SHP77 treated with DMSO at 0.1 percent for 48 hours (cell line): Measurements from ENCODE around the gene RFTN1.
"Not testable (repeated sequence)": the region's sequence is repeated elsewhere in the genome, so short reads cannot be mapped to it uniquely, and the experiment has no call there.

Experiments used
- DNase-seq: peaks from one replicate; lab custom pipeline; 2025; lab: John Stamatoyannopoulos, UW

The RFTN1 gene

DNA sequence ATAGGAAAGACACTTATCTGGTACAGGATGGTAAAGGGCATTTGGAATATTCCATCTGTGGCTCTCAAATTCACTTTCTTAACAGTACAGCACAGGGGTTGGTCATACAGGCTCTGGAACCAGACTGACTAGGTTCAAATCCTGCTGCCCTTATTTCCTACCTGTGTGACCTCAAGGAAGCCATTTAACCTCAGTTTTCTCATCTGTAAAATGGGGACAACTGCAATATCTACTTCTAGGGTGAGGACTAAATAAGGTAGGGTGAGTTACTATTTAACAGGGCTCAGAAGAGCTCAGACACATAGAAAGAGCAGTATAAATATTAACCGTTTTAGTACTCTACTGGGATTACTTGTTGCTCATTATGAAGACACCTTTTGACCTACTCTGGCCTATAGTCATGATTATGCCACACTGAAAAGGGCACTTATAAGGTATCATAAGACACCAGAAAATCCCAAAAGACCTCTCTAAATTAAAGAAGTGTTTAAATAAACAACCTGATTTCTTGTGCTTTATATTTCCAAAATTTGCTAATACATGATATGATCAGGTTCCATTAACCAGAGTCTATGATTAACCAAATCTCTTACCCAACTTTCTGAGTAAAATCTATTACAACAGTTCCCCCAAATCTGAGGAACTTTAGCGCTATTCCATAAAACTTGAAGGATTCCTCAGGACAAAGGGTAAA lies 6.5 kb downstream of the RFTN1 start:
- DNase-seq = no peak

GRCh38 chr3:16506451-16506850 lies 7.0 kb downstream of the RFTN1 start:
- no peak for DNase-seq

- DNase-seq = no peak
Measured at GRCh38 chr3:16504692-16505091, 8.8 kb downstream of the RFTN1 start.

DNA sequence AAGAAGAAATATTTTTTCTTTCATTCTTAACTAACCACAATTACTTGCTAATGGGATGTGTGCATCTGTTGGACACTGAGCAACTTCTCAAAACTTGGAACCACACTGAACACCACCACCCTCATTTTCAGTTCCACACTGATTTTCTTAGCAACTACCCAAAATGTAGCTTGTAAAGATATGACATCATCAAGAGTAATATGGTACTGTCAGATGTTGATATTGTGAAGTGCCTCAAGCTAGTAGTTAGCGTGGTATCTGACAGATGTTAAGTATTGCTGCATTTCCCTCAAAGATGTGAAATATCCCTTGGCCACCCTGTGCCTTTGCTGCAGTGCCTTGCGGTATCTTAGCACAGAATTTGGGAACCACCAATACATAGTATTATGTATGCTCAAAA lies 9.3 kb downstream of the RFTN1 start:
- no peak for DNase-seq

- DNase-seq = no peak
Measured at GRCh38 chr3:16503191-16503776, 10.2 kb downstream of the RFTN1 start.

GRCh38 chr3:16502347-16502908 lies 11.1 kb downstream of the RFTN1 start:
- no peak for DNase-seq

GRCh38 chr3:16501376-16501775 lies 12.1 kb downstream of the RFTN1 start:
- DNase-seq = no peak

DNA sequence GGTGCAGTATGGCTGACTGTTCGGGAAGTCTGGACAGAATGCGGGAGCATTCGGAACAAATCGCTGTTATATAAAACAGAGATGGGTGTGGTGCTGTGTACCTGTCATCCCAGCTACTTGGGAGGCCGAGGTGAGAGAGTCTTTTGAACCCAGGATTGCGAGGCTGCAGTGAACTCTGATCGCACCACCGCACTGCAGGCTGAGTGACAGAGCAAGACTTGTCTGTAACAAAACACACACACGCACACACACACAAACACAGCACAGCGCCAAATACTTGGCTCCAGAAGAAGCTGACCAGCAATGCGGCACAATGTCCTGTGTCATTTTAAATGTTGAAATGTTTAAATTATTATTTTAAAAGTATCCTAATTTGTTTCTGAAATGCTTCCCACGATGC lies 12.6 kb downstream of the RFTN1 start:
- no peak for DNase-seq

GRCh38 chr3:16500093-16500492 lies 13.4 kb downstream of the RFTN1 start:
- DNase-seq = no peak

GRCh38 chr3:16499351-16499750 lies 14.1 kb downstream of the RFTN1 start:
- no peak for DNase-seq

DNA sequence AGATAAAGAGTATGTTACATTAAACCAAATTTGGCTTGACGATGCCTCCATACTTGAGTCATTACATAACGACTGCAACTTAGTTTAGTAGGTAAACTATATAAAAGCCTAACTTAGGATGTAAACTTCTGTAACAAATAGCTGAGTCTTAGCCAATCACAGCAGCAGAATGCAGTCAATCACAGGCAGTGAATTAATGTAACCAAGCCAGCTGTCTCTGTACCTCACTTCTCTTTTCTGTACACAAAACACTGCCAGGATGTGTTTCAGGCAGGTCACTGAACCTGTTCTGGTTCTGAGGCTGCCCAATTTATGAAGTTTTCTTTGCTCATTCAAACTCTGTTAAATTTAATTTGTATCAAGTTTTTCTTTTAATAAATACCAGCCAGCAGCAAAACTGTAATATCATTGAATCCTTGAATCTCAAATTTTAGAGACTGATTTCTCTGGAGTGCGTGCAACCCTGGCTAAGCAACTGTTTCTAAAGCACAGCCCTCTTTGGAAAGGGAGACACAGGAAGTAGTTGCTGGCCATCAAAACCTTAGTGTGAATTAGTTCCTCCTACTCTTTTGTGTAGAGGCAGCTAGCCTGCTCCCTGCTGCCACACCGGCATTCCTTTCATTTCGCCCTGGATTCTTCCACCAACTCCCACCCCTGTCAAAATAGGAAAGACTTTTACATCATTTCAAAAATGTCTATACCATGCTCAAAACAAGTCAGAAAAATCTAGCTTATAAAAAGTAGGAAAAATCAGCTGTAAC lies 15.2 kb downstream of the RFTN1 start:
- DNase-seq = no peak

DNA sequence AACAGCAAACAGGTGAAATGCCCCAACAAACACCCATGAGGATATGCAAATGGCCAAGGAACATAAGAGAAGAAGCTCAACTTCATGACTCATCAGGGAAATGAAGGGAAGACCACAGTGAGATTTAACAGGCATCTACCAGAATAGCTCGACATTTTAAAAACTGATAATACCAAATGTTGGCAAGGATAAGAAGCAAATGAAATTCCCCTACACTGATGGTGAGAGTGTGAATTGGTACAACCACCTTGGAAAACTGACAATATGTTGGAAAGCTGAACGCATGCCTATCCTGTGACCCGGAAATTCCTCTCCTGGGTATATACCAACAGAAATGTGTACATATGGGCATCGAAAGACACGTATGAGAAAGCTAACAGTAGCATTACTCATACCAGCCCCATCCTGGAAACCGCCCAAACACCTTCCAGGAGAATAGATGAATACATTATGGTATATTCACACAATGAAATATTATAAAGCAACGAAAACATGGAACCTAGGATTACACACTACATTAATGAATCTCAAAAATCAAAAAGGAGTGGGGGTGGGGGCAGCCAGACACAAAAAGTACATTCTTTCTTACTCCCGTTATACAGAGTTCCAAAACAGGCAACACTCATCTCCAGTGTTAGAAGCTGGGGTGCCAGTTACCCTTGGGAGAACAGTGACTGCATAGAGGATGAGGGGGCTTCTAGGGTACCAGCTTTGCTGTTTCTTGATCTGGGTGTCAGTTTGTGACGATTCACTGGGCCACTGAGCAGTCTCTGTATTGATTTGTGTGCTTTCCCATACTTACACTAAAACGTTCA lies 16.9 kb downstream of the RFTN1 start:
- no peak for DNase-seq

GRCh38 chr3:16496008-16496407 lies 17.5 kb downstream of the RFTN1 start:
- no peak for DNase-seq

DNA sequence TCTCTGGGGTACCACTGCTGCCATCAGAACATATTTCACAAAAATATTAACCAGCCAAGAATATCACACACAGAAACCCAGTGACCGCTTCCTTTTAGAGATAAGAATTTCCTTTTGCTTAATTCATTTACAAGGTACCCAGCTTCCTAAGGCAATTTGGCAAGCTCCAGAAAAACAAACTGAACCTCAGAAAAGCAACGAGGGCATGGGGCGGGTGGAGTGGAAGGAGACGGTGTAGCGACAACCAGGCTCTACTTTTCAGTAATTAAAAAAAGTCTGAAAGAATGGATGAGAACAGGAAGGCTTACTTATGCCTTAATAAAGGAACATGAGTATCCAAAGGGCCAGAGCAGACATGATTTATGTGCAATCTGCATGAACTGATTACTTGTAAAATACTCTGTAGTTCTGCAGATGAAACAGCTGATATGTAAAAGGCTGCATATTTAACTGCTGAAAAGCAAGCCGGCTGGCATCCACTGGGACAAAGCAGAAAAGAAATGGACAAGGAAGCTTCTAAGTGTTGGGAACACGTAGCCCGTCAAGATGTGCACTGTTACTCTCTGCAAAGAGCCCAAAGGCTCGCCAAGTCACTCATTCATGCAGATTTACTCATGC lies 18.6 kb downstream of the RFTN1 start:
- no peak for DNase-seq

GRCh38 chr3:16494094-16494493 lies 19.4 kb downstream of the RFTN1 start:
- no peak for DNase-seq

GRCh38 chr3:16490062-16490619 lies 23.4 kb downstream of the RFTN1 start:
- no peak for DNase-seq

DNA sequence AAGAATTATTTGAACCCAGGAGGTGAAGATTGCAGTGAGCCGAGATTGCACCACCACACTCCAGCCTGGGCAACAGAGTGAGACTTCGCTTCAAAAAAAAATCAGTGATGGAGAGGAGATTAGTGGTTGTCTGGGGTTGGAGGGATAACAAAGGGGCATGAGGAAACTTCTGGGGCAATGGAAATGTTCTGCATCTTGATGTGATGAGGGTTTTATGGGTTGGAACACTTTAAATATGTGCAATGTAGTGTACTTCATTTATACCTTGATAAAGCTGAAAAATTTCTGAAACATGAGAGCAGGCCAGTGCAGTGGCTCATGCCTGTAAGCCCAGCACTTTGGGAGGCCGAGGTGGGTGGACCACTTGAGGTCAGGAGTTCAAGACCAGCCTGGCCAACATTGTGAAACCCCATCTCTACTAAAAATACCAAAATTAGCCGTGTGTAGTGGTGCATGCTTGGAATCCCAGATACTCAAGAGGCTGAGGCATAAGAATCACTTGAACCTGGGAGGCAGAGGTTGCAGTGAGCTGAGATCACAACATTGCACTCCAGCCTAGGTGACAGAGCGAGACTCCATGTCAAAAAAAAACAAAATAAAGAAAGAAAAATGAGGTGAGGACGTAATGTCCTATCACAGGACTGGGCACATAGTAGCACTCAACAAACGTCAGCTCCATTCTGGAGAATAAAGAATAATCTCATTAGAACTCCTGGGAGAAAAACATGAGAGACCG lies 24.0 kb downstream of the RFTN1 start:
- not testable (repeated sequence) for DNase-seq

DNA sequence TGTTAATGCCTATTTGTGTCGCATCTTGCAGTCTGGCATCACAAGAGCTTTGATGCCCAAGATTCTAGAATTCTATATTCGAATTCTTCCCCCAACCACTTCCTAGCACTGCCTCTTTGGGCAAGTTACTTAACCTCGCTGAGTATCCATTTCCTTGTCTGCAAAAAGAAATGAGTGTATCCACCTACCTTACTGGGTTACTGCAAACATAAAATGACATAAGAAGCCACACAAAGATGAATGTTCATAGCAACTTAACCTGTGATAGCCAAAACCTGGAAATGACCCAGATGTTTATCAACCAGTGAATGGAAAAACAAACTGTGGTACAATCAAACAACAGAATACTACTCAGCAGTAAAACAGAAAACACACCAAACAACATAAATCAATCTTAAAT lies 24.9 kb downstream of the RFTN1 start:
- DNase-seq = no peak

DNA sequence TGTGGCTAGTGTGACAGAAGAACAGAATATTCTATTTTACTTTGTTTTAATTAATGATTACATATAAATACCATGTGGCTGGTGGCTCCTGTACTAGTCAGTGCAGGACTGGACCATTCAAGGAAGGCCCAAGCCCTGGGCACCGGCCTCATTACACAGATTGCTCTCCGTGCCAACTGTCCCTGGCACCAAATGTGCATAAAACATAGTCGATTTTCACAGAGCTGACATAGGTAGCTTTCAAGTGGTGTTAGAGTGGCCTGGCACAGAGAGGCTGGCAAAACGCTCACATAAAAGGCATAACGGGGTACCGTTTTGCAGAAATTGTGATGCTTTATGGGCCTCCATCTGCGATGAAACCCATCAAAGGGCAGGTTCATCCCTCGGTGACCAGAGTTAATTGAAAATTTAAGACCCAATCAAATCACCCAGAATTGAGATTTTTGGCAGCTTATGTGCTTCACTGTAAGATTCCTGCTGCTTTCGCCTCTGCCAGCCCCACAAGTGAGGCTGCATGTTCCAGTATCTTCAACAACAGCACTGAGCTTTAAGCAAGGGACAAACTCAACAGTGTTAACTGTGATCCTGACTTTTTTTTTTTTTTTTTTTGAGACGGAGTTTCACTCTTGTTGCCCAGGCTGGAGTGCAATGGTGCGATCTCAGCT lies 25.9 kb downstream of the RFTN1 start:
- DNase-seq = no peak

GRCh38 chr3:16486951-16487480 lies 26.5 kb downstream of the RFTN1 start:
- DNase-seq = no peak
